Measurements from ENCODE around the gene RSPRY1.
"Not testable (repeated sequence)": the region's sequence is repeated elsewhere in the genome, so short reads cannot be mapped to it uniquely, and the experiment has no call there.

Gene RSPRY1

DNA sequence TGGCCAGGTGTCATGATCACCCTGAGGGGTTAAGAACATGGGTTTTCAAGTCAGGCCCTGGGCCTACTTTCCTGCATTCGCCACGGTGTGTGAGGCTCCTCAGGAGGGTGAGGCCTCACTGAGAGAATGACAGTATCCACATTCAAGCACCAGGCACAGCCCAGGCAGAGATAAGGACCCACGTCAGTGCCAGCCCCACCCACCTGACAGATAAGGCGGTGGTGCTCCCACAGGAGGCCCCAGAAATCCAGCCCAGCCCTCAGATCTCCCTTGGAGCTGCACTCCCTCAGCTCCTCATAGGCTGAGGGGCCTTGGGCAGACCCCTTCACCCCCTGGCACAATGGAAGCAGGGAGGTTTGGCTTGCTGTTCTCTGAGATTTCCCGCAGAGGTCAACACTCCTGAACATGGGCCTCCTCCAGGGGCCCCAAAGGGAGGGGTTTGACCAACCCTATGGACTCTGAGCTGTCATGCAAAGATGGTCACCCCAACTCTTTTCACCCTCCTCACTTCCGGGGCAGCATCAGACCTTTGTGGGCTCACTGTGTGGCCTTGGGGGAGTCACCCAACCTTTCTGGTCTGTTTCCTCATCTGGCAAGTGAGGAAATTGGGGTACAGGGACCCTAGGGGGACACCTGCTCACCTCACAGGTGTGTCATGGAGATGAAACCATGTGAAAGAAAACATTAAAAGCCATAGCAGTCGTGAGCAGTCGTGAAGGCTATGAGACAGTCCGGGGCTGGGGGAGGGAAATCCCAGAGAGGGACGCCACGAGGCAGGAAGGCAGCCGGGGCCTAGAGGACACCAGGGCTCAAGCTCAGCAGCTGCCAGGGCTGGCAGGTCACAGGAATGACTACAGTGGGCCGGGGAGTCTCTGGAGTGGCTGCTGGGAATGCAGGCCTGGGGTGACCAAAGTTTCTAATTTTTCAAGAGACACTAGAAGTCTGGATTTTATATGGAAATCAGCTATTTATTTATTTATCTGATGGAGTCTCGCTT, 83.0 kb downstream of the RSPRY1 start:
- TF ChIP-seq, protein P1, sequence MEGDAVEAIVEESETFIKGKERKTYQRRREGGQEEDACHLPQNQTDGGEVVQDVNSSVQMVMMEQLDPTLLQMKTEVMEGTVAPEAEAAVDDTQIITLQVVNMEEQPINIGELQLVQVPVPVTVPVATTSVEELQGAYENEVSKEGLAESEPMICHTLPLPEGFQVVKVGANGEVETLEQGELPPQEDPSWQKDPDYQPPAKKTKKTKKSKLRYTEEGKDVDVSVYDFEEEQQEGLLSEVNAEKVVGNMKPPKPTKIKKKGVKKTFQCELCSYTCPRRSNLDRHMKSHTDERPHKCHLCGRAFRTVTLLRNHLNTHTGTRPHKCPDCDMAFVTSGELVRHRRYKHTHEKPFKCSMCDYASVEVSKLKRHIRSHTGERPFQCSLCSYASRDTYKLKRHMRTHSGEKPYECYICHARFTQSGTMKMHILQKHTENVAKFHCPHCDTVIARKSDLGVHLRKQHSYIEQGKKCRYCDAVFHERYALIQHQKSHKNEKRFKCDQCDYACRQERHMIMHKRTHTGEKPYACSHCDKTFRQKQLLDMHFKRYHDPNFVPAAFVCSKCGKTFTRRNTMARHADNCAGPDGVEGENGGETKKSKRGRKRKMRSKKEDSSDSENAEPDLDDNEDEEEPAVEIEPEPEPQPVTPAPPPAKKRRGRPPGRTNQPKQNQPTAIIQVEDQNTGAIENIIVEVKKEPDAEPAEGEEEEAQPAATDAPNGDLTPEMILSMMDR (IDR thresholded peaks at IDR 0.05; ENCODE audit: low read depth, low read length) = no peak
- DNase-seq (ENCODE audit: extremely low read depth, low read depth) = no peak

DNA sequence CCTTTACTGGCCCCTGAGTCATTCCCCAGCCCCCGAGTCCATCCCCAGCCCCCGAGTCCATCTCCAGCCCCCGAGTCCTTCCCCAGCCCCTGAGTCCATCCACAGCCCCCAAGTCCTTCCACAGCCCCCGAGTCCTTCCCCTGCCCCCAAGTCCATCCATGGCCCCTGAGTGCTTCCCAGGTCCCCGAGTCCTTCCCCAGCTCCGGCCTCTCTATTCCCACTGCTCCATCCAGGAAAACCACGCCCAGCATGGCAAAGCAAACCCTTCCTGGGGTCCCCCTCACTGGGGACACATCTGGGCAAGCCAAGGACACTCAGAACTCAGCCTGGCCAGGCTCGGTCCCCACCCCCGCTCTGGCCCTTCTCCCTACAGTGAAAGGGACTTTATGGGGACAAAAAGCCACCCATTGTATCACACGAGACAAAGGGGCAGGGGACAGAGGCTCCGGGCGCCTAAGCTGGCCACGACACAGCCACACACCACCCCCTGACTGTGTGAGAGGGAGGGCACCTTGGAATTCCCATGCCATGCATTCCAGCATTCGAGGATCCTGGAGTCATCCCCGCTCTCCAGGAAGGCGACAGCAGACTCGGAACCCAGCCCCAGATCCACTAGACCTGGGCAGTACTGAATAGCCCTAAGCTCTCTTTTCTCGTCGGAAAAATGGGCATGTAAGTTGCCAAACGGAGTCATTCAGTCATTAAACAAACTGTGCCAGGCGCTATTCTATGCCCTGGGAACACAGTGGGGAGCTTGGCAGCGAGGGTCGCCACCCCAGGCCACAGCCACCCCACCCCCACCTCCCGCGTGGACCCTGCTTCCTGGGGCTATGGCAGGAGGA, 84.3 kb downstream of the RSPRY1 start:
- DNase-seq (ENCODE audit: extremely low read depth, low read depth) = no peak
- TF ChIP-seq, protein P1 (IDR thresholded peaks at IDR 0.05; ENCODE audit: low read depth, low read length) = no peak

DNA sequence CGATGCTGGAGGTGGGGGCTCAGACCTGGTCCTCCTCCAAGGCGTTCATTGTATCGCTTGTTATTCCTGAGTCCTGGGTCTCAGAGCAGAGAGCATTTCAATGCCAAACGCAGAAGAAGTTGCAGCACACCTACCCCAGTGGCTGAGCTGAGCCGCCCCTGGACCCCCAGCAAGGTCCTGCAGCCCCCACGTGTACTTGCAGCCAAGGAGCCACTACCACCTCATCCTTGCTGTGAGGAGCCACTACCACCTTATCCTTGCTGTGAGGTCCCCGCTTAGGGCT, 84.9 kb downstream of the RSPRY1 start:
- no peak for DNase-seq (ENCODE audit: extremely low read depth, low read depth)
- TF ChIP-seq, protein P1 (IDR thresholded peaks at IDR 0.05; ENCODE audit: low read depth, low read length) = no peak

DNA sequence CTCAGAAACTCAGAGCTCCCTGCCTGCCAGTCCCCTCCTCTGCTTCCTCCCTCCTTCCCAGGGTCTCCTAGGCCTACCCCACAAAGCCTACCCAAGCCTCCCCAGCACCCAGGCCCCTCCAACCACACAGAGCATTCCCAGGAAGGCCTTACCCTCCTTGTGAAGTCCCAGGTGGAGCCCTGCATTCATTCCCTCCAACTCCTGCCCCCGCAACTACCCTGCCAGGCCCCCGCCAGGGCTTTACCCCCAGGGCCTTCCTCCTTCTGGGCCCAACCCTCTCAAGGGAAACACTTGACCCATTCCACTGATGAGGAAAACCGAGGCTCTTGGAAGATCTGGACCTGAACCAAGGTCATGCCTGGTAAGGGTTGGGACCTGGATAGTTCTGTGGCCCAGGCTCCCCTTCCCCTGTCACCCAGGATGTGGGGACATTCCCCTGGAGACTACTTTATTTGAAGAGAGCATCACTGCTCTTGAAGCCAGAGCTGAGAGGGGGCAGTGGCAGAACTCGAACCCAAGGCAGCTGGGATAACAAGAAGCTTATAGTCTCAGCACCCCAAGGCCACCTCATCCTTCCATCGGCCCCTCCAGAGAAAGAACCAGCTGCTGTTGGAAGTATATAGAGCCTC, 85.9 kb downstream of the RSPRY1 start:
- TF ChIP-seq, protein P1 (IDR thresholded peaks at IDR 0.05; ENCODE audit: low read depth, low read length) = no peak
- no peak for DNase-seq (ENCODE audit: extremely low read depth, low read depth)

DNA sequence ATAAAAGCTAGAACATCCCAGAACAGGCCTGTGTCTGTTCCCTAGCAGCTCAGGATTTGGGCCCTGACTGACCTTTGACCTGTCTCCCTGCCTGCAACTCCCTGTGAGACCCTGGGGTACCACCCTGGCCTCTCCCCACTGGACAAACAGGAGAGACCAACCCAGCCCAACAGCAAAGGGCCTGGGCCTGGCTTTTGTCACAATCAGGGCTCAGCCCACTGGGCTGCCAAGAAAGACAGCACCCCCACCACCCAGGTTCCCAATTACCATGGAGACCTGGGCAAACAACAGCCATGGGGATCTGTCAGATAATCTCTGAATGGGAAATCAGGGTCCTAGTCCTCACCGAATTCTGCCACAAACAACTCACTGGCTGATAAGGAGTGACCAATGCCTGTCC, 87.2 kb downstream of the RSPRY1 start:
- no peak for DNase-seq (ENCODE audit: extremely low read depth, low read depth)
- TF ChIP-seq, protein P1 (IDR thresholded peaks at IDR 0.05; ENCODE audit: low read depth, low read length) = no peak

DNA sequence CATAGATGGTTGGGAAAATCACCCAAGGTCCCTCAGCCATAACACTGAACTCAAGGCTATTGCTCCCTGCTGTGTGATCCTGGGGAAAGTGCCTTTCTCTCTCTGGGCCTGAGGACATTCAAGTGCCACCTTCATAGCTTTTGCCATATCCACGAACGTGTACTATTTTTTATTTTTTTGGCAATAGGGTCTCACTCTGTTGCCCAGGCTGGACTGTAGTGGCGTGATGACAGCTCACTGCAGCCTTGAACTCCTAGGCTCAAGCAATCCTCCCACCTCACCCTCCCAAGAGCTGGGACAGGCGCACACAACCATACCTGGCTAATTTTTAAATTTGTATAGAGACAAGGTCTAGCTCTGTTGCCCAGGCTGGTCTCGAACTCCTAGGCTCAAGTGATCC, 87.7 kb downstream of the RSPRY1 start:
- TF ChIP-seq, protein P1 (IDR thresholded peaks at IDR 0.05; ENCODE audit: low read depth, low read length) = no peak
- DNase-seq (ENCODE audit: extremely low read depth, low read depth) = no peak

DNA sequence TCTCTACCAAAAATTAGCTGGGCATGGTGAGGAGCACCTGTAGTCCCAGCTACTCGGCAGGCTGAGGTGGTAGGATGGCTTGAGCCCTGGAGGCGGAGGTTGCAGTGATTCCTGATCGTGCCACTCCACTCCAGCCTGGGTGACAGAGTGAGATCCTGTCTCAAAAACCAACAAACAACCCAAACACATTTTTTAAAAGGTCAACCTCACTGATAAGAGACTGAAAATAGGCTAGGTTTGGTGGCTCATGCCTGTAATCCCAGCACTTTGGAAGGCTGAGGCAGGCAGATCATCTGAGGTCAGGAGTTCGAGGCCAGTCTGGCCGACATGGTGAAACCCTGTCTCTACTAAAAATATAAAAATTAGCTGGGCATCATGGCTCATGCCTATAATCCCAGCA, 89.8 kb downstream of the RSPRY1 start:
- not testable (repeated sequence) for DNase-seq (ENCODE audit: extremely low read depth, low read depth)
